MM.1S (cell line): ENCODE data around the gene ADGRE1.

Experiments
- CTCF ChIP-seq: fragments of 300-600 bp; sonication (generic); IDR thresholded peaks from 2 replicates; pipeline ENCODE4 v1.5.1; 2016; ENCODE audit warnings: antibody characterized with exemption, low read length, mixed read lengths
- EZH2 ChIP-seq: fragments of 300-600 bp; sonication (generic); optimal IDR thresholded peaks from 2 replicates; pipeline ENCODE3; 2017; ENCODE audit warnings: low read depth, mild to moderate bottlenecking, antibody characterized with exemption, low read length, mixed read lengths
- EZH2phosphoT487 ChIP-seq: fragments of 300-600 bp; sonication (generic); IDR thresholded peaks from 2 replicates; pipeline ENCODE4 v1.6.1; 2018; ENCODE audit warnings: antibody characterized with exemption, low read length

- TF ChIP-seq CTCF (no peak), EZH2 (no peak), EZH2phosphoT487 (no peak)
These were observed 19.2 kb downstream of the ADGRE1 start for GRCh38 chr19:6906559-6907060.
